OCI-LY1 (cell line): ENCODE measurements around the gene CCDC78.

ENCODE experiments used
- H2AFZ ChIP-seq: fragments of 200-600 bp; sonication (generic), shearing (Covaris generic); 2 replicates; pipeline ENCODE4 v1.6.0; 2014; ENCODE audit warnings: antibody characterized with exemption, mild to moderate bottlenecking, low read length
- H3F3A ChIP-seq: fragments of 200-600 bp; sonication (generic), shearing (Covaris generic); 2 replicates; pipeline ENCODE4 v1.6.0; 2014; ENCODE audit warnings: mild to moderate bottlenecking, antibody characterized with exemption, low read length, moderate library complexity; ENCODE audit not compliant: insufficient read depth
- H3K27ac ChIP-seq: fragments of 200-600 bp; sonication (generic); 2 replicates; pipeline ENCODE4 v1.5.1; 2014; ENCODE audit warnings: low read length, mixed run types, mild to moderate bottlenecking, low read depth; ENCODE audit not compliant: poor library complexity, severe bottlenecking
- H3K27me3 ChIP-seq: fragments of 200-600 bp; sonication (generic); 2 replicates; pipeline ENCODE4 v1.6.0; 2014; ENCODE audit warnings: antibody characterized with exemption, mild to moderate bottlenecking, low read length, moderate library complexity; ENCODE audit not compliant: insufficient read depth
- H3K36me3 ChIP-seq: fragments of 200-600 bp; sonication (generic); 2 replicates; pipeline ENCODE4 v1.6.1; 2014; ENCODE audit warnings: mild to moderate bottlenecking, antibody characterized with exemption, low read length, moderate library complexity, mixed read lengths; ENCODE audit not compliant: insufficient read depth
- H3K4me1 ChIP-seq: fragments of 200-600 bp; sonication (generic); 2 replicates; pipeline ENCODE4 v1.5.1; 2014; ENCODE audit warnings: mild to moderate bottlenecking, low read length, moderate library complexity; ENCODE audit not compliant: insufficient read depth, severe bottlenecking
- H3K4me2 ChIP-seq: fragments of 200-600 bp; sonication (generic), shearing (Covaris generic); 2 replicates; pipeline ENCODE4 v1.6.1; 2014; ENCODE audit warnings: low read length
- H3K4me3 ChIP-seq: fragments of 200-600 bp; sonication (generic); 2 replicates; pipeline ENCODE4 v1.5.1; 2014; ENCODE audit warnings: low read length, low read depth, mild to moderate bottlenecking, mixed read lengths; ENCODE audit not compliant: poor library complexity, severe bottlenecking
- H3K79me2 ChIP-seq: fragments of 200-600 bp; shearing (Covaris generic); 2 replicates; pipeline ENCODE4 v1.6.1; 2016; ENCODE audit warnings: mixed run types, low read length, mixed read lengths; ENCODE audit not compliant: insufficient read depth
- H3K9ac ChIP-seq: fragments of 200-600 bp; sonication (generic), shearing (Covaris generic); 2 replicates; pipeline ENCODE4 v1.6.1; 2014; ENCODE audit warnings: mild to moderate bottlenecking, low read length, mixed read lengths
- H3K9me2 ChIP-seq: fragments of 200-600 bp; sonication (generic), shearing (Covaris generic); 2 replicates; pipeline ENCODE4 v1.6.1; 2014; ENCODE audit warnings: low read depth, mild to moderate bottlenecking, low read length, mixed read lengths
- H3K9me3 ChIP-seq: fragments of 200-600 bp; shearing (Covaris generic); 2 replicates; pipeline ENCODE4 v1.6.1; 2014; ENCODE audit warnings: low read length, mixed read lengths
- H4K20me1 ChIP-seq: fragments of 200-600 bp; sonication (generic), shearing (Covaris generic); 2 replicates; pipeline ENCODE4 v1.6.0; 2016; ENCODE audit warnings: mild to moderate bottlenecking, low read length; ENCODE audit not compliant: insufficient read depth
- EZH2 ChIP-seq: fragments of 200-600 bp; sonication (generic), shearing (Covaris generic); IDR thresholded peaks from 2 replicates; pipeline ENCODE4 v1.8.0; 2017; ENCODE audit warnings: borderline replicate concordance, mixed run types, mild to moderate bottlenecking, antibody characterized with exemption, low read length, moderate library complexity, mixed read lengths
- TF ChIP-seq, protein P1 (sequence below): fragments of 200-600 bp; sonication (generic), shearing (Covaris generic); IDR thresholded peaks from 2 replicates; pipeline ENCODE4 v1.5.1; 2017; ENCODE audit warnings: mild to moderate bottlenecking, antibody characterized with exemption, low read length, moderate library complexity, mixed read lengths

Gene CCDC78

DNA sequence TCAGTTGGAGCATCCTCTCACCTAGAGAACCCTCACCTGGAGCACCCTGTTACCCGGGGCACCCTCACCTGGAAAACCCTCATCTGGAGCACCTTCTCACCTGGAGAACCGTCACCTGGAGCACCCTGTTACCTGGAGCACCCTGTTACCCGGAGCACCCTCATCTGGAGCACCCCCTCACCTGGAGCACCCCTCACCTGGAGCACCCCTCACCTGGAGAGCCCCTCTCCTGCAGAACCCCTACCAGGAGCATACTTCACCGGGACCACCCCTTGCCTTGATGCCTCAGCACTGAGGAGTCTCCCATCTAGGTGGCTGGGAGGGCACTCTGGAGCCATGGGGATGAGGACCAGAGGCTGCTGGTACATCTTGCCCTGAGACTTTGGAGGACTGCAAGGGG is 17.3 kb downstream of the CCDC78 start:
- peaks cover 8% of the 10 kb centered on the region; the same call in 1 of the 2 replicates for H3K27me3 ChIP-seq
- H3K27ac ChIP-seq: no peak overlapping the region
- H3K4me3 ChIP-seq: no peak overlapping the region
- no peaks in the 10 kb centered on the region for H4K20me1 ChIP-seq
- H3K36me3 ChIP-seq: no peaks in the 10 kb centered on the region
- H3K4me1 ChIP-seq: no peaks in the 10 kb centered on the region
- no peaks in the 10 kb centered on the region for H3K9me2 ChIP-seq
- H3K4me2 ChIP-seq: no peak overlapping the region
- H3F3A ChIP-seq: no peaks in the 10 kb centered on the region
- H2AFZ ChIP-seq: no peak overlapping the region
- TF ChIP-seq, protein P1, sequence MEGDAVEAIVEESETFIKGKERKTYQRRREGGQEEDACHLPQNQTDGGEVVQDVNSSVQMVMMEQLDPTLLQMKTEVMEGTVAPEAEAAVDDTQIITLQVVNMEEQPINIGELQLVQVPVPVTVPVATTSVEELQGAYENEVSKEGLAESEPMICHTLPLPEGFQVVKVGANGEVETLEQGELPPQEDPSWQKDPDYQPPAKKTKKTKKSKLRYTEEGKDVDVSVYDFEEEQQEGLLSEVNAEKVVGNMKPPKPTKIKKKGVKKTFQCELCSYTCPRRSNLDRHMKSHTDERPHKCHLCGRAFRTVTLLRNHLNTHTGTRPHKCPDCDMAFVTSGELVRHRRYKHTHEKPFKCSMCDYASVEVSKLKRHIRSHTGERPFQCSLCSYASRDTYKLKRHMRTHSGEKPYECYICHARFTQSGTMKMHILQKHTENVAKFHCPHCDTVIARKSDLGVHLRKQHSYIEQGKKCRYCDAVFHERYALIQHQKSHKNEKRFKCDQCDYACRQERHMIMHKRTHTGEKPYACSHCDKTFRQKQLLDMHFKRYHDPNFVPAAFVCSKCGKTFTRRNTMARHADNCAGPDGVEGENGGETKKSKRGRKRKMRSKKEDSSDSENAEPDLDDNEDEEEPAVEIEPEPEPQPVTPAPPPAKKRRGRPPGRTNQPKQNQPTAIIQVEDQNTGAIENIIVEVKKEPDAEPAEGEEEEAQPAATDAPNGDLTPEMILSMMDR: no peak
- TF ChIP-seq EZH2: no peak
- no peaks in the 10 kb centered on the region for H3K79me2 ChIP-seq
- no peak overlapping the region for H3K9ac ChIP-seq
- H3K9me3 ChIP-seq: no peaks in the 10 kb centered on the region

DNA sequence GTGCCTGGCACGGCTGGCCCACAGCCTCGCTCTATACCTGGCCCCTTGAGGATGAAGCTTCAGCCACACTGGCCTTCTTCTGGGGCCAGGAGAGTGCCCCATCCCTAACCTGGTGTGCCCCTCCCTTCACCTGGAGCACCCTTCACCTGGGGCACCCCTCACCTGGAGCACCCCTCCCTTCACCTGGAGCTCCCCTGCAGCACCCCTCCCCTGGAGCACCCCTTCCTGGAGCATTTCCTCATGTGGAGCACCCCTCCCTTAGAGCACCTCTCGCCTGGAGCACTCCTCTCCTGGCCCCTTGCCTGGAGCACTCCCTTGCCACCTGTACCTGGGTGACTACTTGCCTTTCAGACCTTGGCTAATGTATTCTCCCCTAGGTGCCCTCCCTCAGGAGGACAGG is 18.2 kb downstream of the CCDC78 start:
- no peaks in the 10 kb centered on the region for H3K9me2 ChIP-seq
- no peak overlapping the region for H3K4me3 ChIP-seq
- H3K79me2 ChIP-seq: no peaks in the 10 kb centered on the region
- TF ChIP-seq EZH2: no peak
- TF ChIP-seq, protein P1: no peak
- H3K27ac ChIP-seq: no peak overlapping the region
- no peaks in the 10 kb centered on the region for H3K4me1 ChIP-seq
- no peaks in the 10 kb centered on the region for H3K9me3 ChIP-seq
- H3F3A ChIP-seq: no peaks in the 10 kb centered on the region
- no peak overlapping the region for H3K9ac ChIP-seq
- H3K4me2 ChIP-seq: no peak overlapping the region
- H2AFZ ChIP-seq: no peak overlapping the region
- H3K27me3 ChIP-seq: peaks cover 8% of the 10 kb centered on the region; the same call in 1 of the 2 replicates
- no peaks in the 10 kb centered on the region for H4K20me1 ChIP-seq
- H3K36me3 ChIP-seq: no peaks in the 10 kb centered on the region

DNA sequence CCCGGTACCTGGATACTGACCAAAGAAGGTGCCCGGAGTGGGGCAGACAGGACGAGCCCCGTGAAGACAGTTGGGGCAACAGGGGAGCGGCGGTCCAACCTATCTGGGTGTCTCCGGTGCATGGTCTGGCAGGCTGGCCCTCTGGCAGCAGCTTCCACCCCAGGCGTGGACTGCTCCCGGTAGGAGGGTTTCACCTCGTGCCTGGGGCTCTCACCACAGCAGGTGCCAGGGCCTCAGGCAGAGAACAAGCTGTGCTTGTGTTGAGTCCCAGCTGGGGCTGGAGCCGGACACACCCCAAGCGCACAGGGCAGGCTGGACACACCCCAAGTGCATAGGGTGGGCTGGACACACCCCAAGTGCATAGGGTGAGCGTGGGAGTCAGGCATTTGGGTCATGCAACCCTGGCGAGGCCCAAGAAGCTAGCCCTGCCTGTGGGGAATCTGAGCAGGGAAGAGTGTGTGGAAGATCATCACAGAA is 19.1 kb downstream of the CCDC78 start:
- no peak overlapping the region for H3K27ac ChIP-seq
- no peaks in the 10 kb centered on the region for H3K9me3 ChIP-seq
- H3K79me2 ChIP-seq: no peaks in the 10 kb centered on the region
- H3K9me2 ChIP-seq: no peaks in the 10 kb centered on the region
- H3K27me3 ChIP-seq: peaks cover 8% of the 10 kb centered on the region; the same call in 1 of the 2 replicates
- no peak overlapping the region for H3K4me2 ChIP-seq
- TF ChIP-seq EZH2: no peak
- TF ChIP-seq, protein P1: no peak
- no peak overlapping the region for H3K4me3 ChIP-seq
- H3K36me3 ChIP-seq: no peaks in the 10 kb centered on the region
- H3K4me1 ChIP-seq: no peaks in the 10 kb centered on the region
- H2AFZ ChIP-seq: no peak overlapping the region
- H4K20me1 ChIP-seq: no peaks in the 10 kb centered on the region
- no peak overlapping the region for H3K9ac ChIP-seq
- no peaks in the 10 kb centered on the region for H3F3A ChIP-seq
